SK-N-SH treated with all-trans-retinoic acid at 6 μM for 48 hours (cell line): ENCODE measurements around the gene CDC42EP2.

Experiments used
- PATZ1 ChIP-seq: fragments of 250-450 bp; sonication (Bioruptor Pico); IDR thresholded peaks from 2 replicates; pipeline ENCODE4 v1.8.0; 2020; ENCODE audit warnings: mild to moderate bottlenecking, moderate library complexity, borderline replicate concordance
- RARB ChIP-seq: fragments of 250-450 bp; sonication (Bioruptor Pico); IDR thresholded peaks from 2 replicates; pipeline ENCODE4 v1.8.0; 2021; ENCODE audit warnings: mild to moderate bottlenecking, moderate library complexity
- ZFP3 ChIP-seq: fragments of 250-450 bp; sonication (Bioruptor Pico); IDR thresholded peaks from 2 replicates; pipeline ENCODE4 v1.5.0; 2020; ENCODE audit warnings: mild to moderate bottlenecking, moderate library complexity
- ZNF565 ChIP-seq: fragments of 450-650 bp; formaldehyde crosslinking; conservative IDR thresholded peaks from 2 replicates; pipeline ENCODE4 v1.5.0; 2020; ENCODE audit warnings: low read depth, mild to moderate bottlenecking, moderate library complexity

GRCh38 chr11:65305501-65306268 lies 9.0 kb upstream of the CDC42EP2 start:
- TF ChIP-seq ZNF565 (no peak), PATZ1 (CRISPR knock-in tag) (no peak), RARB (no peak), ZFP3 (CRISPR knock-in tag) (no peak)
